Measurements from ENCODE around the gene TAF4B.

The TAF4B gene

GRCh38 chr18:26418225-26418624, 192.0 kb downstream of the TAF4B start:
- no peak overlapping the region for H2AK5ac ChIP-seq (ENCODE audit: low read length, severe bottlenecking)
- H3K4me2 ChIP-seq (ENCODE audit: low read length, poor library complexity, severe bottlenecking), result no peak overlapping the region
- H2BK5ac ChIP-seq (ENCODE audit: low read depth, low read length, poor library complexity, severe bottlenecking), result no peak overlapping the region
- H2BK12ac ChIP-seq (ENCODE audit: low read length in 2 of 2), result no peak overlapping the region
- no peak overlapping the region for H3K4ac ChIP-seq (ENCODE audit: low read depth in 1 of 2, low read length in 2 of 2)
- no peaks in the 10 kb centered on the region for H3K79me1 ChIP-seq (replicated peaks; ENCODE audit: low read length, poor library complexity, severe bottlenecking)
- H2BK15ac ChIP-seq (ENCODE audit: low read depth, poor library complexity, severe bottlenecking), result no peak overlapping the region
- H3K9ac ChIP-seq (ENCODE audit: low read length), result no peak overlapping the region
- no peaks in the 10 kb centered on the region for H3K9me3 ChIP-seq (ENCODE audit: control insufficient read depth, low read length)
- 91% methylated on average over 4 of the region's 4 CpGs for WGBS
- no peak overlapping the region for H3K14ac ChIP-seq (ENCODE audit: low read length in 2 of 2)
- H3K4me1 ChIP-seq (ENCODE audit: control insufficient read depth, insufficient read depth, low read depth, low read length), result no peaks in the 10 kb centered on the region
- no peak overlapping the region for H2AFZ ChIP-seq (ENCODE audit: low read depth, low read length)
- DNase-seq, result no peak
- H2BK120ac ChIP-seq (ENCODE audit: low read depth, low read length), result no peak overlapping the region
- H3K27me3 ChIP-seq (ENCODE audit: control insufficient read depth in 1 of 2, insufficient read depth in 1 of 2, low read length in 2 of 2), result peaks cover 0 to 4% of the 10 kb centered on the region in 2 experiments
- no peak overlapping the region for H3K27ac ChIP-seq (ENCODE audit: low read length, poor library complexity, severe bottlenecking)
- no peak overlapping the region for H4K91ac ChIP-seq (ENCODE audit: low read length)
- H3K4me3 ChIP-seq (ENCODE audit: insufficient read depth in 1 of 2, low read depth in 1 of 2, low read length in 2 of 2), result no peak overlapping the region
- H3K23ac ChIP-seq (ENCODE audit: low read length in 2 of 2), result no peak overlapping the region
- no peak overlapping the region for H3K18ac ChIP-seq (ENCODE audit: low read depth in 1 of 2, low read length in 2 of 2)
- H3K36me3 ChIP-seq (ENCODE audit: control insufficient read depth in 1 of 2, insufficient read depth in 2 of 2, low read depth in 1 of 2, low read length in 2 of 2), result no peaks in the 10 kb centered on the region
- H4K8ac ChIP-seq (ENCODE audit: low read length), result no peak overlapping the region

DNA sequence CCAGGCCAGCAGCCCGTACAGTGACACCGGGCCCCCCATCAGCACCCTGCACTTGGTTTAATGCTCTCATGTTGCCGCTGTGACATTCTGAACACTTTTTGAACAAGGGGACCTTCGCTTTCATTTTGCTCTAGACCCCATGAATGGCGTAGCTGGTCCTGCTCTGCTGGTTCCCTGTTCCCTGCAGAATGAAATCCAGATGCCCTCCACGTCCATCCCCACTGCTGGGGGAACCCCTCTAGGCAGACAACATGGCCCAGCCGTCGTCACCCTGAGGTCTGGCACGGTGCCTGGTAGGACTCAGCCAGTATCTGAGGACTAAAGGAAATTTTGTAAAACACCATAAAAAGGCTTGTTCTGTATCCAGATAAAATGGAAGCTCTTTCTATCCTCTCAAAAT, 193.5 kb downstream of the TAF4B start:
- no peak overlapping the region for H3K4me2 ChIP-seq (ENCODE audit: low read length, poor library complexity, severe bottlenecking)
- peaks cover under 1% of the 10 kb centered on the region for H3K4me1 ChIP-seq (ENCODE audit: control insufficient read depth, insufficient read depth, low read depth, low read length)
- H3K23ac ChIP-seq (ENCODE audit: low read length in 2 of 2), result no peak overlapping the region
- H3K4ac ChIP-seq (ENCODE audit: low read depth in 1 of 2, low read length in 2 of 2), result no peak overlapping the region
- peaks cover 0 to 4% of the 10 kb centered on the region in 2 experiments for H3K27me3 ChIP-seq (ENCODE audit: control insufficient read depth in 1 of 2, insufficient read depth in 1 of 2, low read length in 2 of 2)
- no peak overlapping the region for H4K8ac ChIP-seq (ENCODE audit: low read length)
- no peak overlapping the region for H3K9ac ChIP-seq (ENCODE audit: low read length)
- H3K14ac ChIP-seq (ENCODE audit: low read length in 2 of 2), result no peak overlapping the region
- DNase-seq, result no peak
- no peak overlapping the region for H2BK12ac ChIP-seq (ENCODE audit: low read length in 2 of 2)
- H2AFZ ChIP-seq (ENCODE audit: low read depth, low read length), result no peak overlapping the region
- WGBS, result 92% methylated on average over 6 of the region's 9 CpGs
- peak overlapping the region; percentile 22 for H4K91ac ChIP-seq (ENCODE audit: low read length)
- H3K18ac ChIP-seq (ENCODE audit: low read depth in 1 of 2, low read length in 2 of 2), result no peak overlapping the region
- H3K9me3 ChIP-seq (ENCODE audit: control insufficient read depth, low read length), result no peaks in the 10 kb centered on the region
- no peak overlapping the region for H2BK5ac ChIP-seq (ENCODE audit: low read depth, low read length, poor library complexity, severe bottlenecking)
- no peak overlapping the region for H2BK15ac ChIP-seq (ENCODE audit: low read depth, poor library complexity, severe bottlenecking)
- H3K36me3 ChIP-seq (ENCODE audit: control insufficient read depth in 1 of 2, insufficient read depth in 2 of 2, low read depth in 1 of 2, low read length in 2 of 2), result no peaks in the 10 kb centered on the region
- H3K4me3 ChIP-seq (ENCODE audit: insufficient read depth in 1 of 2, low read depth in 1 of 2, low read length in 2 of 2), result no peak overlapping the region
- no peak overlapping the region for H3K27ac ChIP-seq (ENCODE audit: low read length, poor library complexity, severe bottlenecking)
- no peak overlapping the region for H2BK120ac ChIP-seq (ENCODE audit: low read depth, low read length)
- no peak overlapping the region for H2AK5ac ChIP-seq (ENCODE audit: low read length, severe bottlenecking)
- H3K79me1 ChIP-seq (replicated peaks; ENCODE audit: low read length, poor library complexity, severe bottlenecking), result no peaks in the 10 kb centered on the region

DNA sequence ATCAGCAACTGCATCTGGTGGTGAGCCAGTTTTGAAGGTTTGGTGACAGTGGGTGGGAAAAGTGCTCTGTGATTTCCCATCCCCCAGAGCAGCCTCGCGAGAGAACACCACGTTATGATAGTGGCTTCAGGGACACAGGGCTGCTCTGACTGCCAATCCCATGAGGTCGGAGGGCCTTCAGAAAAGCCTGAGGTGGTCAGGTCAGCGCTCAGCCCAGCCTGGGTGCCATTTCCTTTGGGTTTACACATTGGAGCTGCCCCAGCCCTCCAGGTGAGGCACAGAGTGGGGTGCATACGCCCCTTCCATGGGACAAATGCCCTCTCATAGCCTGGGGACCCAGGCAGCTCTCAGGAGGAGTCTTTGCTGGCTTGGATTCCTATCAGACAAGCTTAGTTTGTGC, 195.3 kb downstream of the TAF4B start:
- Histone ChIP-seq H3K23ac (ENCODE audit: low read length in 2 of 2) (no peak overlapping the region), H3K4me3 (ENCODE audit: insufficient read depth in 1 of 2, low read depth in 1 of 2, low read length in 2 of 2) (no peak overlapping the region), H2BK15ac (ENCODE audit: low read depth, poor library complexity, severe bottlenecking) (no peak overlapping the region), H3K14ac (ENCODE audit: low read length in 2 of 2) (no peak overlapping the region), H3K4me2 (ENCODE audit: low read length, poor library complexity, severe bottlenecking) (no peak overlapping the region), H4K91ac (ENCODE audit: low read length) (no peak overlapping the region), H3K79me1 (replicated peaks; ENCODE audit: low read length, poor library complexity, severe bottlenecking) (no peaks in the 10 kb centered on the region), H3K27ac (ENCODE audit: low read length, poor library complexity, severe bottlenecking) (no peak overlapping the region), H3K27me3 (ENCODE audit: control insufficient read depth in 1 of 2, insufficient read depth in 1 of 2, low read length in 2 of 2) (peaks cover 0 to 4% of the 10 kb centered on the region in 2 experiments), H2AK5ac (ENCODE audit: low read length, severe bottlenecking) (no peak overlapping the region), H3K18ac (ENCODE audit: low read depth in 1 of 2, low read length in 2 of 2) (no peak overlapping the region), H3K36me3 (ENCODE audit: control insufficient read depth in 1 of 2, insufficient read depth in 2 of 2, low read depth in 1 of 2, low read length in 2 of 2) (no peaks in the 10 kb centered on the region), H3K9ac (ENCODE audit: low read length) (no peak overlapping the region), H2BK120ac (ENCODE audit: low read depth, low read length) (no peak overlapping the region), H4K8ac (ENCODE audit: low read length) (no peak overlapping the region), H2AFZ (ENCODE audit: low read depth, low read length) (no peak overlapping the region), H2BK5ac (ENCODE audit: low read depth, low read length, poor library complexity, severe bottlenecking) (no peak overlapping the region), H2BK12ac (ENCODE audit: low read length in 2 of 2) (no peak overlapping the region), H3K4me1 (ENCODE audit: control insufficient read depth, insufficient read depth, low read depth, low read length) (peaks cover 2% of the 10 kb centered on the region), H3K9me3 (ENCODE audit: control insufficient read depth, low read length) (no peaks in the 10 kb centered on the region), H3K4ac (ENCODE audit: low read depth in 1 of 2, low read length in 2 of 2) (no peak overlapping the region)
- WGBS, result 85% methylated on average over 6 of the region's 6 CpGs
- DNase-seq, result no peak

- peaks cover 0 to 4% of the 10 kb centered on the region in 2 experiments for H3K27me3 ChIP-seq (ENCODE audit: control insufficient read depth in 1 of 2, insufficient read depth in 1 of 2, low read length in 2 of 2)
- no peak overlapping the region for H3K9ac ChIP-seq (ENCODE audit: low read length)
- H2BK12ac ChIP-seq (ENCODE audit: low read length in 2 of 2), result no peak overlapping the region
- no peaks in the 10 kb centered on the region for H3K9me3 ChIP-seq (ENCODE audit: control insufficient read depth, low read length)
- no peak overlapping the region for H2BK5ac ChIP-seq (ENCODE audit: low read depth, low read length, poor library complexity, severe bottlenecking)
- no peak for DNase-seq
- H2AK5ac ChIP-seq (ENCODE audit: low read length, severe bottlenecking), result no peak overlapping the region
- no peak overlapping the region for H2BK120ac ChIP-seq (ENCODE audit: low read depth, low read length)
- no peak overlapping the region for H3K18ac ChIP-seq (ENCODE audit: low read depth in 1 of 2, low read length in 2 of 2)
- H3K14ac ChIP-seq (ENCODE audit: low read length in 2 of 2), result no peak overlapping the region
- 88% methylated on average over 9 of the region's 9 CpGs for WGBS
- H2BK15ac ChIP-seq (ENCODE audit: low read depth, poor library complexity, severe bottlenecking), result no peak overlapping the region
- H3K4me2 ChIP-seq (ENCODE audit: low read length, poor library complexity, severe bottlenecking), result no peak overlapping the region
- H3K4ac ChIP-seq (ENCODE audit: low read depth in 1 of 2, low read length in 2 of 2), result no peak overlapping the region
- H3K23ac ChIP-seq (ENCODE audit: low read length in 2 of 2), result no peak overlapping the region
- H4K8ac ChIP-seq (ENCODE audit: low read length), result no peak overlapping the region
- peaks cover 2% of the 10 kb centered on the region for H3K4me1 ChIP-seq (ENCODE audit: control insufficient read depth, insufficient read depth, low read depth, low read length)
- no peak overlapping the region for H3K27ac ChIP-seq (ENCODE audit: low read length, poor library complexity, severe bottlenecking)
- no peak overlapping the region for H2AFZ ChIP-seq (ENCODE audit: low read depth, low read length)
- H3K79me1 ChIP-seq (replicated peaks; ENCODE audit: low read length, poor library complexity, severe bottlenecking), result no peaks in the 10 kb centered on the region
- H4K91ac ChIP-seq (ENCODE audit: low read length), result no peak overlapping the region
- H3K4me3 ChIP-seq (ENCODE audit: insufficient read depth in 1 of 2, low read depth in 1 of 2, low read length in 2 of 2), result no peak overlapping the region
- H3K36me3 ChIP-seq (ENCODE audit: control insufficient read depth in 1 of 2, insufficient read depth in 2 of 2, low read depth in 1 of 2, low read length in 2 of 2), result no peaks in the 10 kb centered on the region
Measured at GRCh38 chr18:26421931-26422330, 195.7 kb downstream of the TAF4B start.
